ENCODE data around the gene EZH1.

The EZH1 gene

GRCh38 chr17:42720996-42721583, 23.8 kb downstream of the EZH1 start:
- no peak overlapping the region for H3K4me3 ChIP-seq (ENCODE audit: insufficient read depth, low read depth, low read length, poor library complexity, severe bottlenecking)
- H3K36me3 ChIP-seq (ENCODE audit: control insufficient read depth, insufficient read depth, low read length) = peaks cover 48% of the 10 kb centered on the region
- H3K27ac ChIP-seq (ENCODE audit: insufficient read depth, low read length, poor library complexity, severe bottlenecking) = no peak overlapping the region
- H3K27me3 ChIP-seq (replicated peaks; ENCODE audit: control insufficient read depth, insufficient read depth, low read length, poor library complexity, severe bottlenecking) = no peaks in the 10 kb centered on the region
- no peaks in the 10 kb centered on the region for H3K9me3 ChIP-seq (ENCODE audit: control insufficient read depth, low read length)
- no peaks in the 10 kb centered on the region for H3K4me1 ChIP-seq (ENCODE audit: control insufficient read depth, insufficient read depth, low read length, poor library complexity, severe bottlenecking)
- DNase-seq = peak in 1 of 3 donors; percentile 2

- Histone ChIP-seq H3K27me3 (replicated peaks; ENCODE audit: control insufficient read depth, insufficient read depth, low read length, poor library complexity, severe bottlenecking) (no peaks in the 10 kb centered on the region), H3K9me3 (ENCODE audit: control insufficient read depth, low read length) (no peaks in the 10 kb centered on the region), H3K4me3 (ENCODE audit: insufficient read depth, low read depth, low read length, poor library complexity, severe bottlenecking) (no peak overlapping the region), H3K36me3 (ENCODE audit: control insufficient read depth, insufficient read depth, low read length) (peaks cover 66% of the 10 kb centered on the region), H3K27ac (ENCODE audit: insufficient read depth, low read length, poor library complexity, severe bottlenecking) (no peak overlapping the region), H3K4me1 (ENCODE audit: control insufficient read depth, insufficient read depth, low read length, poor library complexity, severe bottlenecking) (peaks cover 32% of the 10 kb centered on the region)
- no peak for DNase-seq
Observed at GRCh38 chr17:42709561-42709960, 35.3 kb downstream of the EZH1 start.

GRCh38 chr17:42708588-42708987, 36.3 kb downstream of the EZH1 start:
- no peaks in the 10 kb centered on the region for H3K9me3 ChIP-seq (ENCODE audit: control insufficient read depth, low read length)
- DNase-seq = no peak
- H3K4me1 ChIP-seq (ENCODE audit: control insufficient read depth, insufficient read depth, low read length, poor library complexity, severe bottlenecking) = peaks cover 32% of the 10 kb centered on the region
- no peaks in the 10 kb centered on the region for H3K27me3 ChIP-seq (replicated peaks; ENCODE audit: control insufficient read depth, insufficient read depth, low read length, poor library complexity, severe bottlenecking)
- peaks cover 66% of the 10 kb centered on the region for H3K36me3 ChIP-seq (ENCODE audit: control insufficient read depth, insufficient read depth, low read length)
- H3K27ac ChIP-seq (ENCODE audit: insufficient read depth, low read length, poor library complexity, severe bottlenecking) = no peak overlapping the region
- no peak overlapping the region for H3K4me3 ChIP-seq (ENCODE audit: insufficient read depth, low read depth, low read length, poor library complexity, severe bottlenecking)

DNA sequence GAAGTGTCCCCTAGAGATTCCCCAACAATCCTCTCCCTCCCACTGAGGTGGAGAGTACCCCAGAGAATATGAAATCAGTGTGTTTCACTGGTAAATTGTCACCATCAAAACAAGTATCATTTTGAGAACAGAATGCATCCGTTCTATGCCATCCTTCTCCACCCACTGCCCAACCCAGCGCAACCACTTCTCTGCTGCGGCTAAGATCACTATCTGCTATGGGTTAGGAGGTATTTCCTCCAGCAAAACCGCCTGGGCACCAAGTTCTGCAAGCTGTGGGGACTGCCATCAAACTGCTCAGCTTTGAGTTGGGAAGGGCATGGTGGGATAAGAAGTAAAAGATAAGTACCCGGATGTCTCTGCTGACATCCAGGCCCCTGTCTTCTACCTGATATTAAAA, 38.1 kb downstream of the EZH1 start:
- H3K4me1 ChIP-seq (ENCODE audit: control insufficient read depth, insufficient read depth, low read length, poor library complexity, severe bottlenecking) = peaks cover 32% of the 10 kb centered on the region
- peaks cover 68% of the 10 kb centered on the region for H3K36me3 ChIP-seq (ENCODE audit: control insufficient read depth, insufficient read depth, low read length)
- peak; percentile 34 to 51 (median 37) for DNase-seq
- no peaks in the 10 kb centered on the region for H3K27me3 ChIP-seq (replicated peaks; ENCODE audit: control insufficient read depth, insufficient read depth, low read length, poor library complexity, severe bottlenecking)
- H3K4me3 ChIP-seq (ENCODE audit: insufficient read depth, low read depth, low read length, poor library complexity, severe bottlenecking) = no peak overlapping the region
- no peaks in the 10 kb centered on the region for H3K9me3 ChIP-seq (ENCODE audit: control insufficient read depth, low read length)
- no peak overlapping the region for H3K27ac ChIP-seq (ENCODE audit: insufficient read depth, low read length, poor library complexity, severe bottlenecking)

GRCh38 chr17:42704837-42705494, 39.9 kb downstream of the EZH1 start:
- no peak overlapping the region for H3K4me3 ChIP-seq (ENCODE audit: insufficient read depth, low read depth, low read length, poor library complexity, severe bottlenecking)
- H3K9me3 ChIP-seq (ENCODE audit: control insufficient read depth, low read length) = no peaks in the 10 kb centered on the region
- DNase-seq = no peak
- peaks cover 30% of the 10 kb centered on the region for H3K4me1 ChIP-seq (ENCODE audit: control insufficient read depth, insufficient read depth, low read length, poor library complexity, severe bottlenecking)
- H3K27me3 ChIP-seq (replicated peaks; ENCODE audit: control insufficient read depth, insufficient read depth, low read length, poor library complexity, severe bottlenecking) = no peaks in the 10 kb centered on the region
- no peak overlapping the region for H3K27ac ChIP-seq (ENCODE audit: insufficient read depth, low read length, poor library complexity, severe bottlenecking)
- H3K36me3 ChIP-seq (ENCODE audit: control insufficient read depth, insufficient read depth, low read length) = peaks cover 71% of the 10 kb centered on the region

- H3K9me3 ChIP-seq (ENCODE audit: control insufficient read depth, low read length) = no peaks in the 10 kb centered on the region
- no peak for DNase-seq
- no peaks in the 10 kb centered on the region for H3K27me3 ChIP-seq (replicated peaks; ENCODE audit: control insufficient read depth, insufficient read depth, low read length, poor library complexity, severe bottlenecking)
- H3K36me3 ChIP-seq (ENCODE audit: control insufficient read depth, insufficient read depth, low read length) = peaks cover 66% of the 10 kb centered on the region
- H3K27ac ChIP-seq (ENCODE audit: insufficient read depth, low read length, poor library complexity, severe bottlenecking) = no peak overlapping the region
- H3K4me1 ChIP-seq (ENCODE audit: control insufficient read depth, insufficient read depth, low read length, poor library complexity, severe bottlenecking) = peaks cover 28% of the 10 kb centered on the region
- H3K4me3 ChIP-seq (ENCODE audit: insufficient read depth, low read depth, low read length, poor library complexity, severe bottlenecking) = no peak overlapping the region
Observed at GRCh38 chr17:42704490-42704836, 40.4 kb downstream of the EZH1 start.

DNA sequence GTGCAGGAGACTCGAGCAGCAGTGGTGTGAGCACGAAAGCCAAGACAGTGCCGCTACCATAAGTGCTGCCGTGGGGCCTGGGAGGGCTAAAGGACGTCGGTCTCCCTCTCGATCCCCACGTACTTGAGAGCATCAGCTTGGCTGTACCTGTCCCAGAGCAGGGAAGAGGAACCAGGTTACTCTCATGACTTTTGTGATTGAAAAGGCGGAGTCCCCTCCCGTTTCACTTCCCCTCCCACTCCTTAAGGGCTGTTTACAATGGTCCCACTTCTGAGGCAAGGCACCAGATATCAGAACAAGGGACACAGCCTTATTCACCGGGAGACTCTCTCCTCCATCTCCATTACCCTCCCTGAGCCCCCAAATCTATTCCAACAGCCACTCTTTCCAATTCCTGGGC, 42.4 kb downstream of the EZH1 start:
- peaks cover 21% of the 10 kb centered on the region for H3K4me1 ChIP-seq (ENCODE audit: control insufficient read depth, insufficient read depth, low read length, poor library complexity, severe bottlenecking)
- DNase-seq = no peak
- no peaks in the 10 kb centered on the region for H3K9me3 ChIP-seq (ENCODE audit: control insufficient read depth, low read length)
- H3K27ac ChIP-seq (ENCODE audit: insufficient read depth, low read length, poor library complexity, severe bottlenecking) = no peak overlapping the region
- peaks cover 55% of the 10 kb centered on the region for H3K36me3 ChIP-seq (ENCODE audit: control insufficient read depth, insufficient read depth, low read length)
- H3K27me3 ChIP-seq (replicated peaks; ENCODE audit: control insufficient read depth, insufficient read depth, low read length, poor library complexity, severe bottlenecking) = no peaks in the 10 kb centered on the region
- H3K4me3 ChIP-seq (ENCODE audit: insufficient read depth, low read depth, low read length, poor library complexity, severe bottlenecking) = no peak overlapping the region

GRCh38 chr17:42700586-42701289, 44.1 kb downstream of the EZH1 start:
- Histone ChIP-seq H3K4me1 (ENCODE audit: control insufficient read depth, insufficient read depth, low read length, poor library complexity, severe bottlenecking) (peaks cover 10% of the 10 kb centered on the region), H3K27ac (ENCODE audit: insufficient read depth, low read length, poor library complexity, severe bottlenecking) (no peak overlapping the region), H3K27me3 (replicated peaks; ENCODE audit: control insufficient read depth, insufficient read depth, low read length, poor library complexity, severe bottlenecking) (no peaks in the 10 kb centered on the region), H3K36me3 (ENCODE audit: control insufficient read depth, insufficient read depth, low read length) (peaks cover 56% of the 10 kb centered on the region), H3K9me3 (ENCODE audit: control insufficient read depth, low read length) (no peaks in the 10 kb centered on the region), H3K4me3 (ENCODE audit: insufficient read depth, low read depth, low read length, poor library complexity, severe bottlenecking) (no peak overlapping the region)
- no peak for DNase-seq

DNA sequence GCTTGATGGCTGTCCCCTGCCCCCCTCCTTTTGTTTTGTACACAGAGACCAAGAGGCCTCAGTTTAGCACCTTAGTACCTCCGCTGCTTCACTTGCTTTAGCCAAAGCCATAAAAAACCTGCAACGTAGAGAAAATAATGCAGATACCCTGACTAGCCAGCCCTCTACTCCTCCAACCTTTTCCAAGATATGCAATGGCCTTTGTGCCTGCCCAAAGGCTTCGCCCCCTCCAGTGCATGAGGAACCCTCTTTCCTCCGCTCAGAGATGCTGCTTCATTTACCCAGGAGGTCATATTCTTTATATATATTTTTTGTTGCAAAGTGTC, 45.5 kb downstream of the EZH1 start:
- Histone ChIP-seq H3K9me3 (ENCODE audit: control insufficient read depth, low read length) (no peaks in the 10 kb centered on the region), H3K36me3 (ENCODE audit: control insufficient read depth, insufficient read depth, low read length) (peaks cover 46% of the 10 kb centered on the region), H3K27ac (ENCODE audit: insufficient read depth, low read length, poor library complexity, severe bottlenecking) (no peak overlapping the region), H3K4me1 (ENCODE audit: control insufficient read depth, insufficient read depth, low read length, poor library complexity, severe bottlenecking) (no peaks in the 10 kb centered on the region), H3K27me3 (replicated peaks; ENCODE audit: control insufficient read depth, insufficient read depth, low read length, poor library complexity, severe bottlenecking) (no peaks in the 10 kb centered on the region), H3K4me3 (ENCODE audit: insufficient read depth, low read depth, low read length, poor library complexity, severe bottlenecking) (no peak overlapping the region)
- no peak for DNase-seq

GRCh38 chr17:42698736-42699414, 46.0 kb downstream of the EZH1 start:
- Histone ChIP-seq H3K9me3 (ENCODE audit: control insufficient read depth, low read length) (no peaks in the 10 kb centered on the region), H3K4me3 (ENCODE audit: insufficient read depth, low read depth, low read length, poor library complexity, severe bottlenecking) (no peak overlapping the region), H3K4me1 (ENCODE audit: control insufficient read depth, insufficient read depth, low read length, poor library complexity, severe bottlenecking) (no peaks in the 10 kb centered on the region), H3K36me3 (ENCODE audit: control insufficient read depth, insufficient read depth, low read length) (peaks cover 41% of the 10 kb centered on the region), H3K27ac (ENCODE audit: insufficient read depth, low read length, poor library complexity, severe bottlenecking) (no peak overlapping the region), H3K27me3 (replicated peaks; ENCODE audit: control insufficient read depth, insufficient read depth, low read length, poor library complexity, severe bottlenecking) (no peaks in the 10 kb centered on the region)
- no peak for DNase-seq

All from effector memory CD4-positive, alpha-beta T cell (primary cell).